ENCODE measurements around the gene DOCK8.
A peak's percentile ranks its signal among the peaks of the same experiment; 100 is the strongest.

DOCK8 gene

DNA sequence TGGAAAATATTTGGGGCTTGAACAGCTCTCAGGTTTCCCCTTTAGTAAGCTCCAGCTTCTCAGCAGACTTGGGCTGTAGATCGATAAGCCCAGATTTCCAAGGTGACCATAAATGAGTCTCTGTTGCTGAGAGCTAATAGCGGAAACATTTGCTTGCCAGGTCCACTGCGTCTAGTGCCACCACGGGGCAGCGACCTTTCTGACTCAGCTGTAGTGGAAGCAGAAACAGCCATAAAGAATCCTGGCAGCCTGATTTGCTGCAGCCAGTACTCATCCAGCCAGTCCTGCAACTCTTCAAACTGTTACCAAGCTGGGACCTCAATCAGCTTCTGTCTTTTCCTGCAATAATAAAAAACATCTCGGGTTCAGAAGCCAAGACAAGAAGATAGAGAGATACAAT is 241.7 kb downstream of the DOCK8 start:
- TF ChIP-seq ZFX (IDR thresholded peaks at IDR 0.05), result no peak
- TF ChIP-seq, protein P1, sequence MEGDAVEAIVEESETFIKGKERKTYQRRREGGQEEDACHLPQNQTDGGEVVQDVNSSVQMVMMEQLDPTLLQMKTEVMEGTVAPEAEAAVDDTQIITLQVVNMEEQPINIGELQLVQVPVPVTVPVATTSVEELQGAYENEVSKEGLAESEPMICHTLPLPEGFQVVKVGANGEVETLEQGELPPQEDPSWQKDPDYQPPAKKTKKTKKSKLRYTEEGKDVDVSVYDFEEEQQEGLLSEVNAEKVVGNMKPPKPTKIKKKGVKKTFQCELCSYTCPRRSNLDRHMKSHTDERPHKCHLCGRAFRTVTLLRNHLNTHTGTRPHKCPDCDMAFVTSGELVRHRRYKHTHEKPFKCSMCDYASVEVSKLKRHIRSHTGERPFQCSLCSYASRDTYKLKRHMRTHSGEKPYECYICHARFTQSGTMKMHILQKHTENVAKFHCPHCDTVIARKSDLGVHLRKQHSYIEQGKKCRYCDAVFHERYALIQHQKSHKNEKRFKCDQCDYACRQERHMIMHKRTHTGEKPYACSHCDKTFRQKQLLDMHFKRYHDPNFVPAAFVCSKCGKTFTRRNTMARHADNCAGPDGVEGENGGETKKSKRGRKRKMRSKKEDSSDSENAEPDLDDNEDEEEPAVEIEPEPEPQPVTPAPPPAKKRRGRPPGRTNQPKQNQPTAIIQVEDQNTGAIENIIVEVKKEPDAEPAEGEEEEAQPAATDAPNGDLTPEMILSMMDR (conservative IDR thresholded peaks at IDR 0.05), result no peak
- no peak overlapping the region for H3K27ac ChIP-seq

GRCh38 chr9:458590-458989 is 243.9 kb downstream of the DOCK8 start:
- TF ChIP-seq, protein P1 (conservative IDR thresholded peaks at IDR 0.05), result no peak
- TF ChIP-seq ZFX (IDR thresholded peaks at IDR 0.05), result no peak
- H3K27ac ChIP-seq, result no peak overlapping the region

DNA sequence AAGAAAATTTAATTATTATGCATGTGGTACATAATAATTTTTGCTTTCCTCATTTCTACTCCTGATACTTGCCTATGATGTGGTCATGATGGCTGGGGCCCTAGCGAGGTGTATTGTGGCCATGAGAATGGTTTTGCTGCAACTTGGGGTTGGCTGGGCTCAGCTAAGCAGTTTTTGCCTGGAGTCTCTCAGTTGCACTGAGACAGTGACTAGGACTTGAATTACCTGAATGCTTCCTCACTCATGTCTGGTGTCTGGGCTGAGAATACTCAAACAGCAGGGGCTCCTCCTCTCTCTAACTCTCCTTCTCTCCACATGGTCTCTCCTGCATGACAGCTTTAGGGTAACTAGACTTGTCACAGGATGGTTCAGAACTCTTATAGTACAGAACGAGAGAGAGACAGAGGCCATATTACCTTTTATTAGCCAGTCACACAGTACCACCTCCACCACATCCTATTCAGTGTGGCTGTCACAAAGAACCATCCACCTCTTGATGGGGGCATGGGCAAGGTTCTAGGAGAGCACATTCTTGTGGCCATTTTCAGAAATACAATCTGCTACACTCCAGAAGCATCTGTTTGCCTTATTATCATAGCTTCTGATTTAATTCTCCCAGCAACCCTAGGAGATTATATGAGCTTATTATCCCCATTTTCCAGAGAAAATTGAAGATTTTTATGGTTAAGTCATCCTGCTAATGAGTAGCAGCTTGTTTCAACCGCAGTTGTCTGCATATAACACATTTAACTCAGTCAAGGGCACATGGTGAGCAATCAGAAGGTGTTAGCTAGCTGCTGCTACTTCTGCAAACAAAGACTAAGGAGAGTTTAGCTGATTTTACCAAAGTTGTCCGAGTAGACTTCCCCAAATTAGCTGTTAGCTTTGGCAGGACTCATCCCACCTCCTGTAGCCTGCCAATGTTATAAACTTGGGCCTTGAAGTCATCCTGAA is 245.1 kb downstream of the DOCK8 start:
- TF ChIP-seq ZFX (IDR thresholded peaks at IDR 0.05), result no peak
- TF ChIP-seq, protein P1 (conservative IDR thresholded peaks at IDR 0.05), result no peak
- no peak overlapping the region for H3K27ac ChIP-seq

DNA sequence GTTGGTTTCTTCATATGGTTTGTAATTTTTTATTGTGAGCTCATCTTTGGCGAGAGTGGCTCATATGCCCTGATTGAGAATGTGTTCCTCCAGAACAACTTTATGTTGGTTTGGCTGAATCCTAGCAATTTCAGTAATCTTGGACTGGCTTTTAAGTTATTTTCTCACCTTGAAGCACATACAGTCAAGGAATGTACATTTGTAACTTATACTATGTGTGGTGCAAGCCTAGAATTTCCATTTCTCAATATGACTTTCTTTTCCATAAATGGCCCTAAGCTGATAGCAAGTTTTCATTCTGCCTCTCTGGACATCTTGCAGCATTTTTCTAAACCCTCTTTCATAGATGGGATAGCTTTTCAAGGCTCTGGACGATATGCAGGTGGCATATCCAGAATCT is 247.5 kb downstream of the DOCK8 start:
- TF ChIP-seq ZFX (IDR thresholded peaks at IDR 0.05), result no peak
- TF ChIP-seq, protein P1 (conservative IDR thresholded peaks at IDR 0.05), result no peak
- H3K27ac ChIP-seq, result no peak overlapping the region

DNA sequence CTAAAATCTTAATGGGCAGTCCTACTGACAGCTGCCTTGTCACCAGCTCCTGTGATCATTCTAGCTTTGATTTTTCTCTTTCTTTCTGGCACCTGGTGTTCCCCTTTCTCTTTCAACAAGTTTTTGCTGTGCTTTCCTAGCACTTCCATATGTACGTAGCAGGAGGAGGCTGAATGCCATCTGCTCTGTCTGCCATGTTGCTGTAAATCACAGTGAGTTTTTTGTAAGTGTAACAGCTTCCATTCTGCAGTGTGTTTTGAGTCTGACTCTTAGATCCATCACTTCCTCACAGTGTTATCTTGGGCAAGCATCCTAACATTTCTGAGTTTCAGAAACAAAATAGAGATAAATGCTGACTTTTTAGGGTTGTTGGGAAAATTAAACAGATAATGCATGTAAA is 247.9 kb downstream of the DOCK8 start:
- H3K27ac ChIP-seq, result no peak overlapping the region
- TF ChIP-seq, protein P1 (conservative IDR thresholded peaks at IDR 0.05), result no peak
- TF ChIP-seq ZFX (IDR thresholded peaks at IDR 0.05), result no peak

GRCh38 chr9:463455-464171 is 248.9 kb downstream of the DOCK8 start:
- TF ChIP-seq ZFX (IDR thresholded peaks at IDR 0.05), result no peak
- TF ChIP-seq, protein P1 (conservative IDR thresholded peaks at IDR 0.05), result no peak
- peak overlapping the region; percentile 22; the same call in 1 of the 2 replicates for H3K27ac ChIP-seq

- TF ChIP-seq ZFX (IDR thresholded peaks at IDR 0.05), result no peak
- TF ChIP-seq, protein P1 (conservative IDR thresholded peaks at IDR 0.05), result no peak
- no peak overlapping the region for H3K27ac ChIP-seq
Measured at GRCh38 chr9:466747-467146, 252.1 kb downstream of the DOCK8 start.

Measured in C4-2B (cell line).